ENCODE measurements around the gene DDX49. TPM values are rescaled to one million over a fixed set of nuclear protein-coding genes. Genes with fewer than 3 reads are reported as not detected.

Gene DDX49
- total RNA-seq, 4 donors from 2014 or later: 31.8 to 61.2 (median 35.5) TPM

GRCh38 chr19:18922228-18922985 is 2.9 kb downstream of the DDX49 start:
- DNase-seq (ENCODE audit: low spot score in 2 of 2): no peak
- H3K36me3 ChIP-seq: peaks cover 0 to 65% (median 21%) of the 10 kb centered on the region in 3 donors
- TF ChIP-seq, protein P1, sequence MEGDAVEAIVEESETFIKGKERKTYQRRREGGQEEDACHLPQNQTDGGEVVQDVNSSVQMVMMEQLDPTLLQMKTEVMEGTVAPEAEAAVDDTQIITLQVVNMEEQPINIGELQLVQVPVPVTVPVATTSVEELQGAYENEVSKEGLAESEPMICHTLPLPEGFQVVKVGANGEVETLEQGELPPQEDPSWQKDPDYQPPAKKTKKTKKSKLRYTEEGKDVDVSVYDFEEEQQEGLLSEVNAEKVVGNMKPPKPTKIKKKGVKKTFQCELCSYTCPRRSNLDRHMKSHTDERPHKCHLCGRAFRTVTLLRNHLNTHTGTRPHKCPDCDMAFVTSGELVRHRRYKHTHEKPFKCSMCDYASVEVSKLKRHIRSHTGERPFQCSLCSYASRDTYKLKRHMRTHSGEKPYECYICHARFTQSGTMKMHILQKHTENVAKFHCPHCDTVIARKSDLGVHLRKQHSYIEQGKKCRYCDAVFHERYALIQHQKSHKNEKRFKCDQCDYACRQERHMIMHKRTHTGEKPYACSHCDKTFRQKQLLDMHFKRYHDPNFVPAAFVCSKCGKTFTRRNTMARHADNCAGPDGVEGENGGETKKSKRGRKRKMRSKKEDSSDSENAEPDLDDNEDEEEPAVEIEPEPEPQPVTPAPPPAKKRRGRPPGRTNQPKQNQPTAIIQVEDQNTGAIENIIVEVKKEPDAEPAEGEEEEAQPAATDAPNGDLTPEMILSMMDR (IDR thresholded peaks at IDR 0.05): no peak
- TF ChIP-seq POLR2A (IDR thresholded peaks at IDR 0.05): no peak
- no peak for TF ChIP-seq EP300 (IDR thresholded peaks at IDR 0.05)
- H3K27me3 ChIP-seq: no peaks in the 10 kb centered on the region
- H3K9me3 ChIP-seq: no peaks in the 10 kb centered on the region
- H3K4me1 ChIP-seq: peaks cover 0 to 29% (median 18%) of the 10 kb centered on the region in 4 donors
- H3K27ac ChIP-seq: no peak overlapping the region
- no peak overlapping the region for H3K4me3 ChIP-seq
- 85 to 88% methylated on average over 28 of the region's 29 CpGs for WGBS, 2 donors

GRCh38 chr19:18924684-18925213 is 5.2 kb downstream of the DDX49 start:
- Histone ChIP-seq H3K4me3 (no peak overlapping the region), H3K27me3 (no peaks in the 10 kb centered on the region), H3K4me1 (peaks cover 0 to 16% (median 11%) of the 10 kb centered on the region in 4 donors), H3K27ac (no peak overlapping the region), H3K9me3 (no peaks in the 10 kb centered on the region), H3K36me3 (peaks cover 0 to 88% (median 21%) of the 10 kb centered on the region in 3 donors)
- no peak for TF ChIP-seq POLR2A (IDR thresholded peaks at IDR 0.05)
- TF ChIP-seq EP300 (IDR thresholded peaks at IDR 0.05): no peak
- TF ChIP-seq, protein P1 (IDR thresholded peaks at IDR 0.05): no peak
- no peak for DNase-seq (ENCODE audit: low spot score in 2 of 2)
- WGBS, 2 donors: 90 to 93% methylated on average over 8 to 15 of the region's 15 CpGs

GRCh38 chr19:18928018-18928805 is 8.7 kb downstream of the DDX49 start:
- no peak overlapping the region for H3K27ac ChIP-seq
- H3K4me1 ChIP-seq: peaks cover 0 to 14% (median 0%) of the 10 kb centered on the region in 4 donors
- 79 to 85% methylated on average over 17 to 18 of the region's 26 CpGs for WGBS, 2 donors
- TF ChIP-seq, protein P1 (IDR thresholded peaks at IDR 0.05): no peak
- no peak for TF ChIP-seq POLR2A (IDR thresholded peaks at IDR 0.05)
- TF ChIP-seq EP300 (IDR thresholded peaks at IDR 0.05): no peak
- no peaks in the 10 kb centered on the region for H3K9me3 ChIP-seq
- no peaks in the 10 kb centered on the region for H3K27me3 ChIP-seq
- no peak overlapping the region for H3K4me3 ChIP-seq
- H3K36me3 ChIP-seq: peaks cover 0 to 91% (median 12%) of the 10 kb centered on the region in 3 donors
- DNase-seq (ENCODE audit: low spot score in 2 of 2): no peak

GRCh38 chr19:18929311-18929710 is 9.8 kb downstream of the DDX49 start:
- TF ChIP-seq, protein P1 (IDR thresholded peaks at IDR 0.05): no peak
- TF ChIP-seq POLR2A (IDR thresholded peaks at IDR 0.05) (no peak), EP300 (IDR thresholded peaks at IDR 0.05) (no peak)
- Histone ChIP-seq H3K27ac (no peak overlapping the region), H3K36me3 (peaks cover 0 to 91% (median 6%) of the 10 kb centered on the region in 3 donors), H3K4me3 (no peak overlapping the region), H3K9me3 (no peaks in the 10 kb centered on the region), H3K27me3 (no peaks in the 10 kb centered on the region), H3K4me1 (peaks cover 0 to 16% (median 0%) of the 10 kb centered on the region in 4 donors)
- no peak for DNase-seq (ENCODE audit: low spot score in 2 of 2)
- 89 to 91% methylated on average over 21 to 24 of the region's 25 CpGs for WGBS, 2 donors
